ENCODE measurements around the gene RAC2.
"Not testable (repeated sequence)": the region's sequence is repeated elsewhere in the genome, so short reads cannot be mapped to it uniquely, and the experiment has no call there.

Gene RAC2

DNA sequence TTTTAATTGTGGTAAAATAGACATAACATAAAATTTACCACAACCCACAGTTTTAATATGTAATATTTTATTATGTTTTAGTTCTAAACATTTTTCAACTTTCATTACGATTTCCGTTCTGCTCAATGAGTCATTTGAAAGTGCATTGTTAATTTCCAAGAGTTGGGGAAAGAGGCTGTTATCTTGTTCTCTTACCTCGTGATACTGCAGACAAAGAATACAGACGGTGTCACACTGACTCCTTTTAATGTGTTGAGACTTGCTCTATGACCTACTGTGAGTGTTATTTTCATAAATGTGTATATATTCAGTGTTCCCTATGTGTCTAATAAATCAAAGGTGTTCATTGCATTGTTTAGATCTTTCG, 10.8 kb upstream of the RAC2 start:
- DNase-seq (ENCODE audit: low read depth), result no peak

DNA sequence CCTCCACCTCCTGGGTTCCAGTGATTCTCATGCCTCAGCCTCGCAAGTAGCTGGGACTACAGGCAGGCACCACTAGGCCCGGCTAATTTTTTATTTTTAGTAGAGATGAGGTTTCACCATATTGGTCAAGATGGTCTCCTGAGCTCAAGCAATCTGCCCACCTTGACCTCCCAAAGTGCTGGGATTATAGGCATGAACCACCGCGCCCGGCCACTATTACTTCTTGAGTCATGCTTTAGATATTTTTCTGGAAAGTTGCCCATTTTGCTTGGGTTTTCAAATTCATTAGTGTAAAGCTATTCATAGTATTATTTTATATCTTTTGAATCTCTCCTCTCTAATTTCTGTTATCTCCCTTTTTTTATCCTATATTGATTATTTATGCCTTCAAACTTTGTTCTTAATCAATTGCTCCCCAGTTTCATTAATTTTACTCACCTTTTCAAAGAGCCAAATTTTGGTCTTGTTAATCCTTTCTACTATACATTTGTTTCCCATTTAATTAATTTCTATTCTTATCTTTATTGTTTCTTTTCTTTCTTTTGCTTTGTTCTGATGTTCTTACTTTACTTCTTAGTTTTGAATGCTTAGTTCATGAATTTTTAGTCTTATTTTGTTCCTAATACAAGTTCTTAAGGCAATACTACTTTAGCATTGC, 10.3 kb upstream of the RAC2 start:
- peak; percentile 30 for DNase-seq (ENCODE audit: low read depth)

DNA sequence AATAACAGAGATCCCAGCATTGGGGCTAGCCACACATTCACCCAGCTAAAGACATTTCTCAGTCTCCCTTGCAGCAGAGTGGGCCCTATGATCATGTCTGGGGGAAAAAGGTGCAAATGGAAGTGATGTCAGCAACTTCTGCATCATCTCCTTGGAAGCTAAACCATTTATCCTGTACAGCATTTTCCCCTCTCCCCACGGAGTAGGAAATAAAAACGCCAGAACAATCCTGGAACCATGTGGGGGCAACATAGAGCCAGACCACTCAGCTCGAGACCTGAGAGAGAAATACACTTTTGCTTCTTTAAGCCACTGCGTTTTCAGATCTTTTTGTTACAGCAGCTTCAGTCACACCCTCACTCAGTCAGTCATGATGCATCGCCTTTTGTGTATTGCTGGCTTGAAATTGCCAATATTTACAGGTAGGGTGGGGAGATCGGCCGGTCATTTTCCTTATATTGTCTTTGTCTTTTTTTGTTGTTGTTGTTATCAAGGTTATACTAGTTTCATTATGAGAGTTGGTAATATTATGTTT, 9.1 kb upstream of the RAC2 start:
- no peak for DNase-seq (ENCODE audit: low read depth)

DNA sequence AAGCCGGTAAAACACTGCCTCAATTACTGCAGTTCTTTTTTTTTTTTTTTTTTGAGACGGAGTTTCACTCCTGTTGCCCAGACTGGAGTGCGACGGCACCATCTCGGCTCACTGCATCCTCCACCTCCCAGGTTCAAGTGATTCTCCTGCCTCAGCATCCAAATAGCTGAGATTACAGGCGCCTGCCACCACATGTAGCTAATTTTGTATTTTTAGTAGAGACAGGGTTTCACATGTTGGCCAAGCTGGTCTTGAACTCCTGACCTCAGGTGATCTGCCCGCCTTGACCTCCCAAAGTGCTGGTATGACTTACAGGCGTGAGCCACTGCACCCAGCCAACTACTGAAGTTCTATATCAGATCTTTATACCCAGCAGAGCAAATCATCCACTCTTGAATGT, 7.8 kb upstream of the RAC2 start:
- not testable (repeated sequence) for DNase-seq (ENCODE audit: low read depth)

DNA sequence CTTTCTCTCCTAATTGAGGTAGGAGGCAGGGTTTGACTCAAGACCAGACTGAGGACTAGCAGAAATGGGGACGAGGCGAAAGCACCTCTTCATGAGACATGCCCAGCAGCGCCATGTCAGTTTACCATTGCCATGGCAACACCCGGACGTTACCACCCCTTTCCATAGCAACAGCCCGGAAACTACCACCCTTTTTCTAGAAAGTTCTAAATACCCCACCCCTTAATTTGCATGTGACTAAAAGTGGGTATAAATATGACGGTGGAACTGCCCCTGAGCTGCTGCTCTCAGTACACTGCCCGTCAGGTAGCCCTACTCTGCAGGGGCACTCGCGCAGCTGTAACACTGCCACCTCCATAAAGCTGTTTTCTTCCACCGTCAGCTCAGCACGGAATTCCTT, 5.9 kb upstream of the RAC2 start:
- no peak for DNase-seq (ENCODE audit: low read depth)

DNA sequence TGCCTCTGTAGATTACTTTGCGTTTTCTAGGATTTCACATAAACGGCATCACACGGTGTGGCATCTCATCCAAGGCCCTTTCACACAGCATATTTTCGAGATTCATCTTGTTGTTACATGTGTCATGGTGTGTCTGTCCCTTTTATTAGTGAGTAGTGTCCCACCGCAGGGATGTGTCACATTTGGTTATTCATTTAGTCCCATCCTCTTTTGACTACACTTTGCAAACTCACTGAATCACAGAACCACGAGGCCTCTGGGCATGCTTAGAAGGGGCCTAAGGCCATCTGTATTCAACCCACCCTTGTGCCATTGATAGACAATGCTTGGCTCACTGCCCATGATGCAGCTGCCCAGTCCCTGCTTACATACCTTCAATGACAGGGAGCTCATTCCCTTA, 4.2 kb upstream of the RAC2 start:
- DNase-seq (ENCODE audit: low read depth), result no peak

DNA sequence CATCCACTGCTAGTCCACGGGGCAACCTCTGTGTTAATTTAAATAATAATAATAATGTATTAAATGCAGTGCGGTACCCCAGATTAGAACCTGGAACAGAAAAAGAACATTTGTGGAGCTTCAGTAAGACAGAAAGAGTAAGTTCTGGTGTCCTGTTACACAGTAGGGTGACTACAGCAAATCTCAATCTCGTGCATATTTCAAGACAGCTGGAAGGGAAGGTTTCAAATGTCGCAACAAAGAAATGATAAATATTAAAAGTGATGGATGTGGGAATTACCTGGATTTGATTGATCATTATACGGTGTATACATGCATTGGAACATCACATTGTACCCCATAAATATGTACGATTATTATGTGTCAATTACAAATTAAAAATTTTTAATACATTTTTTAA, 1.7 kb upstream of the RAC2 start:
- DNase-seq (ENCODE audit: low read depth), result no peak

DNA sequence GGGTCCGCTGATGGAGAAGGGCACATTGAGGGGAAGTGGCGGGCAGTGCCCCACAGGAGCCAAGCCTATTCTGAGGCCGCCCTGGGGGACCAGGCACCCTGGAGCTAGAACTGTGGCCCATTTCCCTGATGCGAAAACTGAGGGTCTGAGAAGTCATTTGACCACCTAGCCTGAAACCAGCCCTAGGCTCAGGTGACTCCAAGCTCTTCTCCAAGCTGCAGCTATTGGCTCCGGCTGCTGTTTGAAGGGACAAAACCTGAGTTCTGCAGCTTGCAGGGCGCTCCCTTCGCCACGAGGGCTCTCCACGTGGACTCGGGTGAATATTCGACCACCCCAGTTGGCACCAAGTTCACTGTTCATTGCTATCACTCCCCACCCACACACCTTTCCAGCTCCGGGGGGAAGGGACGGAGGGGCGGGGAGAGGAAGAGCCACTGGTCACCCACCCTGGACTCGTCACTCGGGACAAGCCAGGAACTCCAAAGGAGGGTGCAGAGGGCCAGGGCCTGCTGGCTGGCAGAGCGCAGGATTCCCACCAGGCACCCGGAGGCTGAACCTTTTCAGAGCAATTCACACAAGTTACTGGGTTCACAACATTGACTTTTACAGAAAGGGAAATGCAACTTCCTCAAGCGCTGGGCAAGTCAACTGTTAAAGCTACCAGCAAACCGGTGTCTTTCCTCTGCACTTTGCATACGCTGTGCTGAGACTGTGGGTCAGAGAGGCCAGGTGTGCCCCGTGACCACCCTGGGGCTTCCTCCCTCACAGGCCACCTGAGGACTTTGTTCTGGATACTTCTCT, 1.1 kb upstream of the RAC2 start:
- no peak for DNase-seq (ENCODE audit: low read depth)

DNA sequence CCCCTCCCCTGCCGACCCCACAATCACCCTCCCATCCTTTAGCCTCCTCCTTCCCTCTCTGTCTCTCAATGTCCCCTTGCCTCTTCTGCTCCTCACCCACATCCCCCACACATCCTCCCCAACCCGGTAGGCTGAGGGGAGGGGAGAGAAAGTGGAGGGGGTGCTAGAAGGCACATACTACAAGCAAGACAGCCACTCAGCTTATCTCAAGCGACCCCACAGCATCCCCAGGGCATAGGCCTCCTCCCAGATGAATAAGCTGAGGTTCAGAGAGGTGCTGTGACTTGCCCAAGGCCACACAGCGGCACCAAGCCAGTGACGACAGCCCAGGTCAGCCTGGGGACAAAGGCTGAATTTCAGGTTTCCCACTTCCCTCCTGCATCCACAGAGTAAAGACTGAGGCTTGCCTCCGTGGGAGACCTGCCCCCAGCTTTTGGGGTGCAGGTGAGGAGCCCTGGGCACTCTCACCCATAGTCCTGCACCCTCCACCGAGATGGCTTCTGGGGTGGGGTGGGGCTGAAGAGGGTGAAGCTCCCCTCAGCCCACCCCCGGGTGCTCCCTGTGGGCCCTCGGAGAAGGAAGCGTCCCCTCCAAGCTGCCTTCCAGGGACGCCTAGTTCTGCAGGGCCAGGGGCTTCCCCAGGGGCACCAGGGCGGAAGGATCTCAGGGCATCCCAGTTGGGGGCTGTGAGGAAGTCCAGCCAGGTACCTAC, 511 bp downstream of the RAC2 start:
- DNase-seq (ENCODE audit: low read depth), result no peak

DNA sequence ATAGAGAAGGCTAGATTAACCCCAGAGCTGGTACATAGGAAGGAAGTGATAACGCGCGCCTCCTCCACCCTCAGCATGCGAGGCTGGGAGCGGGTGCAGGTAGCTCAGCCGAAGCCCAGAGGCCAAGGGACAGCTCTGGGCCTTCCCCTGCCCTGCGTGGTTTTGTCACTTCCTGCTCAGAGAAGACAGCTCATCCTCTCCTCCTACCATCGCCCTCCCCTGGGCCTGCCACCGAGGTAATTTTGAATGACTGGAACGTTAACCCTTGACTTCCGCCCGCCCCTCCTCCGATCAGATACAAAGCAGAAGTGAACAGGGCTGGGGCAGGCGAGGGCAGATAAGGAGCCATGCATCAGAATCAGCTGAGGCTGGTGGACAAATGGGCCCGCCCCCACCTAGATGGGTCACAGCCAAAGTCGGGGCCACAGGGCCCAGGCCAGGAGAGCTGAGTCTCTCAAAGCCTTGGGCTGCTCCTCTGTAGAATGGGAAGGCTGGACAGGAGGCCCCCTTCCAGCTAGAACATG, 1.6 kb downstream of the RAC2 start:
- DNase-seq (ENCODE audit: low read depth), result no peak

DNA sequence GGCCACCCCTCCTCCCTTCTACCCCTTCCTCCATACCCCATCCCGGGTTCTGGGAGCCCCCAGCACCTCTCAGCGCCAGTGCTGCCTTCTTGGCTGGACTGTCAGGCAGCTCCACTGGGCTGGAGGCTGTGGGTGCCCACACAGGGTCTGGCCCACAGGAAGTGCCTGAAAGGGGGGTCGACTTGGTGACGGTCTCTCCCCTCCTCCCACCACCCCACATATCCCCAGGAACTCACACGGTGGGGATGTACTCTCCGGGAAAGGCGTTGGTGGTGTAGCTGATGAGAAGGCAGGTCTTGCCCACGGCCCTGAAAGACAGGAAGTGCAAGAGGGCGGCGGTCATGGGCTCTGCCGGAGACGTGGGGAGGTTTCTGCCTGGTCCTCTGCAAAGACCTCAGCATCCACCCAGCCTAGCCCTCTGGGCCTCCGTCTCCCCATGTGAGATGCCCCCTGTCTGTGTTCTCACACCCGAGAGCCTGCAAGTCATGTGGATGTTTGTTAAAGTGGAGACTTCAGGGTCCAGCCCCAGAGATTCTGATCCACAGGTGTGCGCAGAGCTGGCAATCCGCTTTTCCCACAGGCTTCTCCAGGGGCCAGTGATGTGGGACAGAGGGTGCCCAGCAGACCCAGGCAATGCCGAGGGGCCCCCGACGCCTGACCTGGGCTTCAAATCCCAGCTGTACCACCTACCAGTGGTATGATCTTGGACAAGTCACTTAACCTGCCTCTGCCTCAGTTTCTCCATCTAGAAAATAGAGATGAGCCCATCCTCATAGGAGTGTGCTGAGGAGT, 2.5 kb downstream of the RAC2 start:
- DNase-seq (ENCODE audit: low read depth), result no peak

DNA sequence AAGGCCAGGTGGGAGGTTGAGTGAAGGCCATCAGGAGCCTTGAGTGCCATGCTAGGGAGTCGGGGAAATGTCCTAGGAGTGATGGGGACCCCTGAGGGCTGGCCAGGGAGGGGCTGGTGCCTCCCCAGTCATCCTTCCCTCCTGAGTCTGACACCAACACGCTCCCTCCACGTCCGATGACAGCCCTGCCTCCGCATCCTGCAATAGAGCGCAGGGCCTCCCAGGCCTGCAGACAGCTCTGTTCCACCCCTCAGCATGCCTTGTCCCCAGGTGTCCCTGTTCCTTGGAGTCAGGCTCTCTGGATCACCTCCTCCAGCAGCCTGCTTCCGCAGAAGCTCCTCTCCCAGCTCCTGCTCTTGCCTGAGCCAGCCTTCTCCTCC, 3.1 kb downstream of the RAC2 start:
- no peak for DNase-seq (ENCODE audit: low read depth)

DNA sequence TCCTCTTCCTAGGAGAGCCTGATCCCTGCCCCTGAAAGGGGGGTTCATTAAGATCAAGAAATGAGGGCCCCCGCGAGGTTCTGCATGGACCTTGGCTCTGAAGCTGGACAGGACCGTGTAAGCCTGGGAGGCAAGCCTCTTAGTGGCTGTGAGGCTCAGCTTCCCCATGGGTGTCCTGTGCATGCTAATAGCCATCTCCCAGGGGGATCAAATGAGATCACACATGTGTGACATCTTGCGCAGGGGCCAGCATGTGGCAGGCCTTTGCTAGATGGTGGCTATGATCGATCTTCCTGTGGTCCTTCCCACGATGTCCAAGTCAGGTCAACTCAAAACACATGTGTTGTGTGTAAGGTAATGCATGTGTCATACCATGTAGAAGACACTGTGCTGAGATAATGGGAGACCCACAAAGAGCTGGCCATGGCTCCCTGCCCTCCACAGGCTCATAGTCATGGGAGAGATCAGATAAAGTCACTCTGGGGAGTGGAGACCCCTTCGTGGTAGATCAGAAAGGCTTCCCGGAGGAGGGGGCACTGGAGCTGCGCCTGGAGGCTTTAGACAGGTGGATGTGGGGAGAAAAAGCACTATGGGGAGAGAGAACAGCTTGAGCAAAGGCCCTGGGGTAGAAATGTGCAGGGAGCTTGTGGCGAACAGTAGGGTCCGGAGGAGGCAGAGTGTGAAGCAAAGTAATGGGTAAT, 3.7 kb downstream of the RAC2 start:
- no peak for DNase-seq (ENCODE audit: low read depth)

DNA sequence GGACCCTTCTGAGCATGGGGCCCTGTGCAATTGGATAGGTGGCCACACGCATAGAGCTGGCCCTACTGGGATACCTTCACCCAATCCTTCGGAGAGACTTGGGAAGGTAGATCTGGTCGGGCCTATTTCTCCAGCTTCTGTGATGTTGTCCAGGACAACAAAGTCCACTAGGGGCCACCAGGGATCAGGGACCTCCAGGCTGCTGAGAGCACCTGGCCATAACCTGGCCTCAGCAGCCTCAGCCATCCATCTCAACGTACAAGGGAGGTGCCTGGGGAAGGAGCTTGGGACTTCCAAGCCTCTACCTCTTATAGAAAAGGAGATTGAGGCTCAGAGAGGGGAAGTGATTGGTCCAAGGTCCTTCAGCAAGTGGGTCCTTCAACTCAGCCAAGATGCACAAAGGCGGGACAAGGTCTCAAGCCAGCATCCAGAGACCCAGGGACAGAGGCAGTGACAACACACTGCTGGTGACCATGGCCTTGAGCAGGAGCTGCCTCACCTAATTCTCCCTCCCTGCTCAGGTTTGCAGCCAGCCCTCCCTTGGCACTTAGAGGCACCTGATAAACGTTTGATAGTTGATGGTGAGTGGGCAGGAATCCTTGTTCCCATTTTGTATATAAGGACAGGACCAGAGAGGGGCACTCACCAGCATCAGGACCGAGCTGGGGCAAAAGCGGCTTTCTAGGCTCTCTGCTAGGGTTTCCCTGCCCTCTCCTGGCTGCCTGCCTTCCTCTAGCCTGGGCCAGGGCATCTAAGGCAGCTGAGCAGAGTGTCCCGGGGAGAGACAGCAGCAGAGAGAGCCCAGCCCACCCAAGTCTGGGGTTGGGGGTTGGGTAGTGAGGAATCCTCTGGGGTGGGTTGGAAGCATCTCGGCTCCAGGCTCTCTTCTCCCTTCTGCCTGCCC, 4.5 kb downstream of the RAC2 start:
- DNase-seq (ENCODE audit: low read depth), result no peak

DNA sequence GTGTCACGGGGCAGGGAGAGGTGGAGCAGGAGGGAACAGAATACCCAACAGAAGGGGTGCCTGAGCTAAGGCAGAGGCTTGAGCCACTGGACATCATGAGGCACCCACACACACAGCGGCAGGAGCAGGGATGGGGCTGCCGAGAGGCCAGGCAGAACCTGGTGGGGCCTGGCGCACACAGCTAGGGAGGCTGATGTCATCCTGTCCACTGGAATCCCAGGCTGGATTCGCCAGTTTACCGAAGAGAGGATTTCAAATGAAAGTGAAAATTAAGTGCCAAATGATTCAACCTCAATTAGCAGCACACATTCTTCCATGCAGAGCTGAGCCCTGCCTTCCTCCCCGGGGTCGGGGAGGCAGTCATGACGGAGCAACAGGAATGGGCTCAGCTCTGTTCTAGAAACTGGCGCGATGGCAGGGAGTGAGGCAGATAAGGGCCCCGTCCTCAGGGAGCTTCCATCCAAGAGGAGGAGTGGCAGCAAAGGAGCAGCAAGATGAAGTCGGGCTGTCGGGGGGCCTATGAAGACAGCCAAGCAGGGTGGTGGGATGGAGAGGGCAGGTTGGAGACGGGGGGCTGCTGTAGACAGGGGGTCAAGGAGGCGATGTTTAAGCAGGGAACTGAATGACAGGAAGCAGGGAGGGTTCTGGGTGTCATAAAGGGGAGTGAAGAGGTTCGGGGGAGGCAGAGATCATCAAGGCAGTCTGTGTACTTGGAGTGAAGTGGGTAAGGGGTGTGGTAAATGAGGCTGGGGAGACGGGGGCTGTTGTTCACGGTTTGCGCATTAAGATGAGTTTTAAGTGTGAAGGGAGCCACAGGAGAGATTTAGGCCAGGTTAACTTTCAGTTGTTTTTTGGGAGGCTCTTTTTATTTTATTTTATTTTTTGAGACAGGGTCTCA, 6.4 kb downstream of the RAC2 start:
- no peak for DNase-seq (ENCODE audit: low read depth)

DNA sequence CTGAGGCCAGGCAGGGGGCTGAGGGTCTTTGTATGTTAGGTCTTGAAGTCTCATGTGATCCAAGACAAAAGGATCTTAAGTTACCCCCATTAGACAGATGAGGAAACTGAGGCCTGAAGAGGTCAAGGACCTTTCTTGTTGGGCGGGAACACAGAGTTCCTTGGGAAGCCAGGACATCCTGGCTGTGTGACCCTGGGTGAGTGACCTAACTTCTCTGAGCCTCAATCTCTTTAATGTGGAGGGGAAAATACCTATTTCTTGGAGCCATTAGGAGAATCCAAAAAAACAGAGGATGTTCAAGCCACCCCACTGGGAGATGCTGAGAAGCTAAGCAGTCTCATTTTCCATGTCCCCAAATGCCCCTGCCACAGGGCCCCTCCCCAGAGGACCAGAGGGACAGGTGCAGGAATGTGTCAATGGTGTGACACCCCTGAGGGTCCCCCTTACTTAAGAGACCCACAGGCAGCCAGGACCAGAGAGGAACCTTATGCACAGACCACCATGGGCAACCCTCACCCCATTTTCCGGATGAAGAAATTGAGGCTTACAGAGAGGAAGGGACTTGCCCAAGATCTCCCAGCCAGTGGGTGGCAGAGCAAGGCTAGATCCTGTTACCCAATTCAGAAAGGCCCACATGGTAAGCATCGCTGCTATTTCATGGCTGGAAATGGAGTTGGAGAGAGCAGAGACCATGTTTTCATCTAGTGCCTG, 8.0 kb downstream of the RAC2 start:
- no peak for DNase-seq (ENCODE audit: low read depth)

DNA sequence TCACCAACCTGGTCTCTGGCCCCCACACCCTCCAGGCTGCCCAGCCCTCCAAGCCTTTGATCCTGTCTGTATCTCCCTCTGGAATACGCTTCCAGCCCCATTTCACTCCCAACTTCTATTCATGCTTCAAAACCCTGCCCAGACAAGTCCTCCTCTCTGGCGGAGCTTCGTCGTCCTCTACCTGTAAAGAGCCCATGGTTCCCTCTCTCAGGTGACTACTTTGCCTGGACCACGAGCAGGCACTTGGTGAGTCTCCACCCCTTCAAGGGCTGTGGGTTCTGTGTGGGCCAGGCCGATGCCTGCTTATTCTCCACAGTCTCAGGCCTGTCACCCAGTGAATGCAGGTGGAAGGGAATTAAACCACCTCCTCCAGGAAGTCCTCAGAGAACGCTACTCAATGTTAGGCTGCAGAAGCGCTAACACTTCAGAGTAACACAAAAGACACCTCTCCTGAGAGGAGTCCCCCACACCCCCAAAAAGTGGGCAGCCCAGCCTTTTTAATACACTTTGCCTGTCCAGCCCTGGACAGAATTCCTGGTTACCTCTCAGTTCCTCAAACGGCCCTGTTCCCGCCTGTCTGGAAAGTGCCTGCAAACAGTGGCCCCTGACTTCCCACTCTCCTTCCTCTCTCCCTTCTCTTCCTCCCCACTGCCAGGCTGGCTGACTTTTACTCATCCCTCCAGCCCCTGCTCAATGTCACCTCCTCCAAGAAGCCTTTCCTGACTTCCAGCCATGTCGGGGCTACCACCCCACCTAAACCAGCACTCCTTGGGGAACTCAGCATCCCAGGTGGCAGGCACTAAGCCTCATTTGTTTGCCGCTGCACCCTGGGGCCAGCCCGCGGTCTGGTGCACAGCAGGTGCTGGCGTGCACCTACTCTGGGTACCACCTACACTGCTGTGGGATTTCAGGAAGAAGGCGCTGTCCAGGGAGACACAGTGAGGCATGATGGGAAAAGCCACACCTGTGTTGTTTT, 9.0 kb downstream of the RAC2 start:
- no peak for DNase-seq (ENCODE audit: low read depth)
